Spleen (tissue), 7 donors: ENCODE measurements around the gene SYNE2.

ENCODE experiments used
- CTCF ChIP-seq, 11 experiments: fragments of 200-600 bp in 7 of 11; fragments of 450-650 bp in 4 of 11; sonication (generic) in 4 of 11; IDR thresholded peaks in 8 of 11; conservative IDR thresholded peaks in 3 of 11; 1 replicate in 7 of 11; 2 replicates in 4 of 11; pipeline versions ENCODE4 v1.4.0 to v1.8.0; 2016 to 2021; ENCODE audit warnings: antibody characterized with exemption in 11 of 11, inconsistent platforms in 4 of 11, mild to moderate bottlenecking in 1 of 11
- POLR2A ChIP-seq, 3 donors: fragments of 450-650 bp; IDR thresholded peaks; one replicate each; pipeline ENCODE4 v1.5.1; 2017; ENCODE audit warnings: antibody characterized with exemption in 3 of 3, mild to moderate bottlenecking in 1 of 3
- POLR2AphosphoS5 ChIP-seq, 3 donors: sonication (generic); formaldehyde crosslinking; IDR thresholded peaks; one replicate each; pipeline ENCODE4 v1.5.1; 2017; ENCODE audit warnings: antibody characterized with exemption in 3 of 3
- donor health status: DM: no; HTN: no; CAD: no; lungs with moderate emphysema.
- donor health status: DM: no; HTN: no; CAD: no.
- donor health status: DM: no; HTN: no; CAD: no.

- TF ChIP-seq CTCF (IDR thresholded peaks at IDR 0.05 in 8 of 11, conservative IDR thresholded peaks at IDR 0.05 in 3 of 11) = no peak
- no peak for TF ChIP-seq POLR2AphosphoS5 (IDR thresholded peaks at IDR 0.05)
- no peak for TF ChIP-seq POLR2A (IDR thresholded peaks at IDR 0.05)
Measured at GRCh38 chr14:63992858-63993257, 140.1 kb downstream of the SYNE2 start.
